Choroid plexus epithelial cell (primary cell): Measurements from ENCODE around the gene KRTAP9-2.
"Not testable (repeated sequence)": the region's sequence is repeated elsewhere in the genome, so short reads cannot be mapped to it uniquely, and the experiment has no call there.

Experiments used
- DNase-seq: peaks from one replicate; pipeline ENCODE4 v3.0.0-alpha.2; 2010; ENCODE audit warnings: low read depth
- H3K4me3 ChIP-seq: 2 replicates; pipeline ENCODE4 v1.5.1; 2011; ENCODE audit warnings: low read depth, mild to moderate bottlenecking, control low read depth, low read length, moderate library complexity
- TF ChIP-seq, protein P1 (sequence below): conservative IDR thresholded peaks from 2 replicates; pipeline ENCODE4 v1.5.1; 2011; ENCODE audit warnings: low read depth, mild to moderate bottlenecking, control low read depth, inconsistent platforms, low read length, moderate library complexity

The KRTAP9-2 gene

DNA sequence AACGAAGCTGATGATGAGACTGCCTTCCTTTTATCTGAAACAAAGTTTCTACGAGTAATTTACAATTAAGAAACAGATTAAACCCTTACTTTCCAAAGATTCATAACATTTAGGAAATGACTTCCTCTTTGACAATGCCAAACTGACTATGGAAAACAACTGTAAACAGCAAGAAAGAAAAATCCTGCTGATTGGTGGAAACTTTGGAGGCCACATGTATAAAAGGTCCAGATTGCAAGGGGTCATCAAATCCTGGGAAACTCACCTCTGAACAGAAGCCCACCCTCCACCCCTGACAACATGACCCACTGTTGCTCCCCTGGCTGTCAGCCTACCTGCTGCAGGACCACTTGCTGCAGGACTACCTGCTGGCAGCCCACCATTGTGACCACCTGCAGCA is 38.6 kb downstream of the KRTAP9-2 start, which contains the start of gene KRTAP9-6:
Gene KRTAP9-6, plus strand, starts transcription at position 301 of the 400 bp plus-strand sequence. Its CDS starts 0 bp downstream, at position 301.
- TF ChIP-seq, protein P1, sequence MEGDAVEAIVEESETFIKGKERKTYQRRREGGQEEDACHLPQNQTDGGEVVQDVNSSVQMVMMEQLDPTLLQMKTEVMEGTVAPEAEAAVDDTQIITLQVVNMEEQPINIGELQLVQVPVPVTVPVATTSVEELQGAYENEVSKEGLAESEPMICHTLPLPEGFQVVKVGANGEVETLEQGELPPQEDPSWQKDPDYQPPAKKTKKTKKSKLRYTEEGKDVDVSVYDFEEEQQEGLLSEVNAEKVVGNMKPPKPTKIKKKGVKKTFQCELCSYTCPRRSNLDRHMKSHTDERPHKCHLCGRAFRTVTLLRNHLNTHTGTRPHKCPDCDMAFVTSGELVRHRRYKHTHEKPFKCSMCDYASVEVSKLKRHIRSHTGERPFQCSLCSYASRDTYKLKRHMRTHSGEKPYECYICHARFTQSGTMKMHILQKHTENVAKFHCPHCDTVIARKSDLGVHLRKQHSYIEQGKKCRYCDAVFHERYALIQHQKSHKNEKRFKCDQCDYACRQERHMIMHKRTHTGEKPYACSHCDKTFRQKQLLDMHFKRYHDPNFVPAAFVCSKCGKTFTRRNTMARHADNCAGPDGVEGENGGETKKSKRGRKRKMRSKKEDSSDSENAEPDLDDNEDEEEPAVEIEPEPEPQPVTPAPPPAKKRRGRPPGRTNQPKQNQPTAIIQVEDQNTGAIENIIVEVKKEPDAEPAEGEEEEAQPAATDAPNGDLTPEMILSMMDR = no peak
- no peak for DNase-seq
- no peak within 1 kb of the TSS for H3K4me3 ChIP-seq

DNA sequence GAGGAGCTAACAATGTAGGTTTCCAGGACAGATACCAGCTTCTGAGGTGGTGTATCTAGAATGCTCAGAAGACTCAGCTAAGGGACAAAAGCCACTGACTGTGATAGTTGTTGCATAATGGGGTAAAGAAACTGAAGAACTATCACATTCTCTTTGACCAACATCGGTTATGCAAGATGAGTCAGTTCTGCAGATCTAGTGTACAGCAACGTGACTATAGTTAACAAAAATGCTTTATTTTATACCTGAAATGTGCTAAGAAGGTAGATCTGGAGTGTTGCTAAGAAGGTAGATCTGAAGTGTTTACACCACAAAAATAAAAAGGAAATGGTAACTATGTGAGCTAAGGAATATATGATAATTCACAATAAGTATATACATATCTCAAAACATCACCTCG is 41.3 kb downstream of the KRTAP9-2 start:
- DNase-seq = no peak
- TF ChIP-seq, protein P1 = no peak
- no peak overlapping the region for H3K4me3 ChIP-seq

DNA sequence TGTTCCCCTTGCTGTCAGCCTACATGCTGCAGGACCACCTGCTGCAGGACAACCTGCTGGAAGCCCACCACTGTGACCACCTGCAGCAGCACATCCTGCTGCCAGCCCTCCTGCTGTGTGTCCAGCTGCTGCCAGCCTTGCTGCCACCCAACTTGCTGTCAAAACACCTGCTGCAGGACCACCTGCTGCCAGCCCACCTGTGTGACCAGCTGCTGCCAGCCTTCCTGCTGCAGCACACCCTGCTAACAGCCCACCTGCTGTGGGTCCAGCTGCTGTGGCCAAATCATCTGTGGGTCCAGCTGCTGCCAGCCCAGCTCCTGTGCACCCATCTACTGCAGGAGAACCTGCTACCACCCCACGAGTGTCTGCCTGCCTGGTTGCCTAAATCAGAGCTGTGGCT is 44.9 kb downstream of the KRTAP9-2 start:
- not testable (repeated sequence) for H3K4me3 ChIP-seq, DNase-seq

- H3K4me3 ChIP-seq = no peak overlapping the region
- DNase-seq = no peak
- TF ChIP-seq, protein P1 = no peak
Measured at GRCh38 chr17:41271858-41272257, 45.4 kb downstream of the KRTAP9-2 start.

DNA sequence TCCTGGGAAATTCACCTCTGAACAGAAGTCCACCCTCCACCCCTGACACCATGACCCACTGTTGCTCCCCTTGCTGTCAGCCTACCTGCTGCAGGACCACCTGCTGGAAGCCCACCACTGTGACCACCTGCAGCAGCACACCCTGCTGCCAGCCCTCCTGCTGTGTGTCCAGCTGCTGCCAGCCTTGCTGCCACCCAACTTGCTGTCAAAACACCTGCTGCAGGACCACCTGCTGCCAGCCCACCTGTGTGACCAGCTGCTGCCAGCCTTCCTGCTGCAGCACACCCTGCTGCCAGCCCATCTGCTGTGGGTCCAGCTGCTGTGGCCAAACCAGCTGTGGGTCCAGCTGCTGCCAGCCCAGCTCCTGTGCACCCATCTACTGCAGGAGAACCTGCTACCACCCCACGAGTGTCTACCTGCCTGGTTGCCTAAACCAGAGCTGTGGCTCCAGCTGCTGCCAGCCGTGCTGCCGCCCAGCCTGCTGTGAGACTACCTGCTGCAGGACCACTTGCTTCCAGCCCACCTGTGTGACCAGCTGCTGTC is 49.3 kb downstream of the KRTAP9-2 start, which contains the start of gene KRTAP9-7:
Gene KRTAP9-7, plus strand, starts transcription at position 51 of the 543 bp plus-strand sequence. Its CDS starts 0 bp downstream, at position 51.
- DNase-seq, H3K4me3 ChIP-seq: not testable (repeated sequence)
